GM18861 (cell line): Measurements from ENCODE around the gene AIDA.

ENCODE experiments used
- ATAC-seq: cut with Tn5 transposase; IDR thresholded peaks from one replicate; pipeline ENCODE4 v1.9.1; 2021; ENCODE audit not compliant: unreplicated experiment

The AIDA gene

GRCh38 chr1:222652676-222653075 is 59.6 kb downstream of the AIDA start:
- no peak for ATAC-seq

DNA sequence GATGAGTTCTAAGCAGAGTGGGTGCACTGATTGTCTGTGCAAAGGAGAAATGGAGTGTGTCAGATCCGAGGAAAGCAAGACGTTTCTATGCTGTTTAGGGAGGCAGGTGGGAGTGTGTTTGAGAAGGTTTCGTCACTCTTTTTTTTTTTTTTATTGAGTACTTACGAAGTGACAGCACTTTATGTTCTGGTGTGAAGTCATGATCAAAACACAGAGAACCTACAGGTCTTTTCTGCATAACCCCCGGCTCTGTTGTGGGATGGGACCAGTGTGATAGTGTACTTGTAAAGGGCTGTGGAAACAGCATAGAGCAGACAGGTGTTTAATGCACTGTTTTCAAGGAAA is 67.7 kb downstream of the AIDA start:
- ATAC-seq, result no peak

DNA sequence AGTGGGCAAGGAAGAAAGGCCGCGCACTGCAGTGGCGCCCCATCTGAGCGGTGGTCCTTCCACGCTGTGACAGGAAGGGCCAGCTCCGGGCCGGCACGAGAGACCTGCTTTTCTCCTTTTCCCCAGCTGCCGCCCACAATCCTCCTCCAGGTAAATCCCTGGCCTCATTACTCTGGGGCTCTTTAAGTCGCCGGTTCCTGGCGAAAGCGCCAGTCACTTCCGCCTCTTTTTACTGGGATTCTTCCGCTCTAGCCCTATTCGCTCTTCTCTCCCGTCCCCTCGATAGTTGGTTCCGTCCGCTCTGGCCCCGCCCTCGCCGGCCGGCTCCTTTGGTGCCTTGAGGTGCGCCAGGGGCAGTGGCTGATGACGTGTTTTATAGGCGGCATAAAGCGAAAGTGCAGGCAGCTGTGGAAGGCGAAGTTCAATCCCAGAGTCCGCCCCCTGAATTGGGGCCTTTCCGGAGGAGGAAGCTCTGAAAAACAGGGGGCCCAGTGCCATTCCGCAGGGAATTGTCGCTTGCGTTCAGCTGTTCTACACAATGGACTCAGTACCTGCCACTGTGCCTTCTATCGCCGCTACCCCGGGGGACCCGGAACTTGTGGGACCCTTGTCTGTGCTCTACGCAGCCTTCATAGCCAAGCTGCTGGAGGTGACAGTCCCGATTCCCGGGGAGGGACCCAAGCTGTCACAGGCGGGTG is 68.2 kb downstream of the AIDA start:
- ATAC-seq, result peak; percentile 96

DNA sequence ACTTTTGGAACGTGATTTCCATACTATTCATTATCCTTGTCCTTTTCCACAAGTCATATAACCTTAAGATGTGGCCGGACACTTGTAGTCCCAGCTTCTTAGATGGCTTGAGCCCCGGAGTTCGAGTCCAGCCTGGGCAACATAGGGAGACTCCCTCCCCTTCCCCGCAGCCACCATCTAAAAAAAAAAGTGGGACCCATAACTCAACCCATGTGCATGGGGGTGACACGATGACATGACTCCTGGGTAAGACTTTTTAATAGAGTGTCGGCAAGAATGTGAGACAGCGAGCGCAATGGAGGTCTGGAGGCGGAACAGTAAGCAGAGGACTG is 68.7 kb downstream of the AIDA start:
- no peak for ATAC-seq

GRCh38 chr1:222642468-222642867 is 69.8 kb downstream of the AIDA start:
- ATAC-seq, result no peak

- ATAC-seq, result no peak
Measured at GRCh38 chr1:222641269-222641948, 70.9 kb downstream of the AIDA start.

GRCh38 chr1:222634180-222635013 is 77.9 kb downstream of the AIDA start:
- ATAC-seq, result peak; percentile 92

DNA sequence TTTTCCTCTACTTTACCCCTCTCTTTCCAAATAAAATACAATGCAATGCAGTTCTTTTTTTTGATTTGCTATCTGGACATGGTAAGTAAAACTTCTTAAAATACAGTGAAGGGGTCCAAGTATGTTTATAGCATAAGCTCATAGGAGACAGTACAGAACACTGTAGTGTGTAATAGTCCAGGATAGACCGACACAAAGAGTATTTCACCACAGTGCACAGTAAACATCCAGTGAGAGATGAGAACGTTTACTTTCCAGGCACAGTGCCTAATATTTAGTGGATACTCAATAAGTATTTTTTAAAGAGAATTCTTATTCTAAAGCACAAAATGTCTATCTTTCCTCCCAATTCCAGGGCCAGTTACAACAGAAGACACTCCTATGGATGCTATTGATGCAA is 79.5 kb downstream of the AIDA start:
- no peak for ATAC-seq

GRCh38 chr1:222631611-222632208 is 80.6 kb downstream of the AIDA start:
- no peak for ATAC-seq

DNA sequence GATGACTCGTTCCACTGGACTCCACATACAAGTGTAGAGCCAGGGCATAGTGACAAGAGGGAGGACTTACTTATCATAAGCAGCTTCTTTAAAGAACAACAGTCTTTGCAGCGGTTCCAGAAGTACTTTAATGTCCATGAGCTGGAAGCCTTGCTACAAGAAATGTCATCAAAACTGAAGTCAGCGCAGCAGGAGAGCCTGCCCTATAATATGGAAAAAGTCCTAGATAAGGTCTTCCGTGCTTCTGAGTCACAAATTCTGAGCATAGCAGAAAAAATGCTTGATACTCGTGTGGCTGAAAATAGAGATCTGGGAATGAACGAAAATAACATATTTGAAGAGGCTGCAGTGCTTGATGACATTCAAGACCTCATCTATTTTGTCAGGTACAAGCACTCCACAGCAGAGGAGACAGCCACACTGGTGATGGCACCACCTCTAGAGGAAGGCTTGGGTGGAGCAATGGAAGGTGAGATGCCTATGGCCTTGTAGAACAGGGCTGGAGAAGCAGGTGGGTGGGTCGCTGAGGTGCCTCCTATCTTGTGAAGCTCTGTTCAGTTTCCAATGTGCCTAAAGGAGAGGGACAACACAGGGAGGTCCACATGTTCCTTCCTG is 82.3 kb downstream of the AIDA start:
- no peak for ATAC-seq

DNA sequence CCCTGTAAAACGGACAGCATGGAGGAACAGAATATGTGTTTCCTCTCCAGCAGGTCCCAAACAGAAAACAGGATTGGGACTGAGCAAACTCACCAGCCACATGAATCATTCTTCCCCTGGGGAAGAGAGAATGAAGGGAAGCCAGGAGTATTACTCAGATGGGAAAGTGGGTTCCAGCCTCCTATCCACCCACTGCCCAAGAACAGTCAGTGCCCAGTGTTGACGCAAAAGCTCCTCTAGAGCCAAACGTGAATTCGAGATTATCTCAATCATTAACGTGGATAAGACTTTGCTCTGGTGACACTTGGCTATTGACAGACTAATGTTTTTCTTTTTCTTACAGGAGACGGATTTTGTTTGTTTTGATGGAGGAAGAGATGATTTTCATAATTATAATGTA is 85.1 kb downstream of the AIDA start:
- no peak for ATAC-seq

- ATAC-seq, result no peak
Measured at GRCh38 chr1:222624214-222624613, 88.1 kb downstream of the AIDA start.

GRCh38 chr1:222623458-222623857 is 88.8 kb downstream of the AIDA start:
- ATAC-seq, result no peak

DNA sequence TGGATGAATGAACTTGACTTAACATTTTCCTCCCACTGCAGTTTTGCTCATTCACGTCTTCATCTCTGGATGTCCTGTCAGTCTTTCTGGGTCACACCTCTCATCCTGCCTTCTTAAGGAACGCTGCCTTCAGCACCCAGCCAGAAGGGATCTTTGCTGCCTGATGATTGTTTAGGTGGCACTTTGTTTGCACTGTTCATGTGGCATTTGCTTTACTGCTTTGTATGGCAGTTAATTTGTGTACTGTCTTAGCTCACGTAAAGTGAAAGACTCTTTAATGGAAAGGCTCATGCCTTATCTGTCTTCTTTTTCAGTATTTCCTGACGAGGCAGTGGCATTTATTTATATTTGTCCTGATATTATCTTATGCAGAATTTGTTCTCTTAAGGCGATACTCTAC is 89.5 kb downstream of the AIDA start:
- no peak for ATAC-seq

GRCh38 chr1:222620566-222620965 is 91.7 kb downstream of the AIDA start:
- ATAC-seq, result peak; percentile 71

GRCh38 chr1:222618880-222619596 is 93.3 kb downstream of the AIDA start:
- ATAC-seq, result no peak
